D721Med (cell line): ENCODE data around the gene UTP18.

Experiments
- DNase-seq: peaks from one replicate; pipeline ENCODE4 v3.0.0; 2011; ENCODE audit warnings: low spot score; ENCODE audit not compliant: insufficient read length
- FAIRE-seq: peaks from 2 replicates; lab custom pipeline; 2011; peaks lifted over from hg19 to GRCh38; lab: Jason Lieb, UNC
- CTCF ChIP-seq: IDR thresholded peaks from 2 replicates; pipeline ENCODE4 v1.5.1; 2012; ENCODE audit warnings: mild to moderate bottlenecking, control low read depth; ENCODE audit not compliant: insufficient read depth; ENCODE audit errors: missing control alignments

The UTP18 gene

GRCh38 chr17:51335883-51336822 is 75.8 kb downstream of the UTP18 start:
- DNase-seq (no peak), FAIRE-seq (no peak)
- no peak for TF ChIP-seq CTCF

GRCh38 chr17:51341457-51341856 is 81.1 kb downstream of the UTP18 start:
- no peak for DNase-seq
- no peak for FAIRE-seq
- no peak for TF ChIP-seq CTCF

- no peak for FAIRE-seq
These were observed 81.9 kb downstream of the UTP18 start for GRCh38 chr17:51342257-51342656.

GRCh38 chr17:51344532-51344931 is 84.2 kb downstream of the UTP18 start:
- TF ChIP-seq CTCF, result no peak
- FAIRE-seq, result no peak
- no peak for DNase-seq

More at GRCh38 chr17:51342257-51342656, 81.9 kb downstream of the UTP18 start:
- no peak for TF ChIP-seq CTCF
- DNase-seq, result no peak

GRCh38 chr17:51346218-51346982 is 86.1 kb downstream of the UTP18 start:
- TF ChIP-seq CTCF, result no peak
- FAIRE-seq, result no peak
- no peak for DNase-seq
